ENCODE results near the gene AGPS. TPM values are rescaled to one million over a fixed set of nuclear protein-coding genes. Genes with fewer than 3 reads are reported as not detected.
A peak's percentile ranks its signal among the peaks of the same experiment; 100 is the strongest.

The AGPS gene
- total and polyA plus RNA-seq, 9 of the 15 experiments (the other 6 are each of a cell fraction or from before 2014, with no cell fraction given) = 15.5 to 211 (median 63.1) TPM

DNA sequence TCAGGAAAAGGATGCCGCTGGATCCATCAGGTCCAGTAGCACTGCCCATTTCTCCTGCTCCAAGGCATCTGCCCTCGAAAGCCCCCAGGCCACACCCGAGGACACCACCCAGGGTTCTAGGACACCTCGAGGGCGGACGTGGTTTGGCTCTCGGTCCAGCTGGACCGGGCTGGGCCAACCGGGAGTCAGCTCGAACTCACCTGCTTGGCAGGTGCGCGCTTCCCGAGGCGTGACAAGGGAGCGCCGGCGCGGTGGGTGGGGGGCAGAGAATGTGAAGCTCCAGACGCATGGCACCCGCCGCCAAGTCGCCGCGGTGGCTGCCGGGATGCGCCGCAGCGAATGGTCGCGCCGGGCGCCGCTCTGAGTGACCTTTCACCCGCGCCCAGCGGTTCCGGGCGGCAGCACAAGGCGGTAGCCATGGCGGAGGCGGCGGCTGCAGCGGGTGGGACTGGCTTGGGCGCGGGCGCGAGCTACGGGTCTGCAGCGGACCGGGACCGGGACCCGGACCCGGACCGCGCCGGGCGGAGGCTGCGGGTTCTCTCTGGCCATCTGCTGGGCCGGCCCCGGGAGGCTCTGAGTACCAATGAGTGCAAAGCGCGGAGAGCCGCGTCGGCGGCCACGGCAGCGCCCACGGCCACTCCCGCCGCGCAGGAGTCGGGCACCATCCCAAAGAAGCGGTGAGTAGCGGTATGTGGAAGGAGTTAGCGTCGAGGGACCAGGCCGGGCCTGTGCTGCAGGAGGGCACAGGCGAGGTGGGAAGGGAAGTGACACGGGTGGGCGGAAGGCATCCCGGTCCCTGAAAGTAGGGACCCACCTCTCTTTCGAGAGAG lies at the start of gene AGPS (continued):
- TF ChIP-seq CREB3L1 (IDR thresholded peaks at IDR 0.05; ENCODE audit: borderline replicate concordance, low read depth) = peak; percentile 90
- TF ChIP-seq DPF2 (IDR thresholded peaks at IDR 0.05) = peak; percentile 45; the same call in 1 of the 2 replicates
- TF ChIP-seq NR0B1 (IDR thresholded peaks at IDR 0.05; ENCODE audit: partially characterized antibody) = no peak
- no peak for TF ChIP-seq LEF1 (IDR thresholded peaks at IDR 0.05)
- TF ChIP-seq NEUROD1 (IDR thresholded peaks at IDR 0.05; ENCODE audit: borderline replicate concordance, low read depth, low read length, partially characterized antibody) = peak; percentile 31
- peak; percentile 92; the same call in 1 of the 2 replicates for TF ChIP-seq NR3C1 (CRISPR knock-in tag; IDR thresholded peaks at IDR 0.05)
- no peak for TF ChIP-seq ZNF174 (CRISPR knock-in tag; IDR thresholded peaks at IDR 0.05)
- no peak for TF ChIP-seq HBP1 (CRISPR knock-in tag; IDR thresholded peaks at IDR 0.05)
- no peak for TF ChIP-seq CBX2 (IDR thresholded peaks at IDR 0.05; ENCODE audit: insufficient read depth, low read length, poor library complexity, severe bottlenecking)
- TF ChIP-seq ZNF263 (CRISPR knock-in tag; IDR thresholded peaks at IDR 0.05; ENCODE audit: borderline replicate concordance) = no peak; the same call in 1 of the 2 replicates
- TF ChIP-seq KDM4B (IDR thresholded peaks at IDR 0.05; ENCODE audit: borderline replicate concordance in 2 of 2, low read depth in 1 of 2) = peak in 1 of 2 experiments; percentile 77; a peak in 1 of 4 replicates
- TF ChIP-seq, protein P1, sequence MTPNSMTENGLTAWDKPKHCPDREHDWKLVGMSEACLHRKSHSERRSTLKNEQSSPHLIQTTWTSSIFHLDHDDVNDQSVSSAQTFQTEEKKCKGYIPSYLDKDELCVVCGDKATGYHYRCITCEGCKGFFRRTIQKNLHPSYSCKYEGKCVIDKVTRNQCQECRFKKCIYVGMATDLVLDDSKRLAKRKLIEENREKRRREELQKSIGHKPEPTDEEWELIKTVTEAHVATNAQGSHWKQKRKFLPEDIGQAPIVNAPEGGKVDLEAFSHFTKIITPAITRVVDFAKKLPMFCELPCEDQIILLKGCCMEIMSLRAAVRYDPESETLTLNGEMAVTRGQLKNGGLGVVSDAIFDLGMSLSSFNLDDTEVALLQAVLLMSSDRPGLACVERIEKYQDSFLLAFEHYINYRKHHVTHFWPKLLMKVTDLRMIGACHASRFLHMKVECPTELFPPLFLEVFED (CRISPR knock-in tag; conservative IDR thresholded peaks at IDR 0.05) = no peak
- peak; percentile 99 for TF ChIP-seq L3MBTL2 (IDR thresholded peaks at IDR 0.05)
- peak; percentile 67; the same call in 1 of the 2 replicates for TF ChIP-seq MXI1 (IDR thresholded peaks at IDR 0.05; ENCODE audit: low read depth, low read length)
- no peak for TF ChIP-seq SREBF1 (IDR thresholded peaks at IDR 0.05; ENCODE audit: borderline replicate concordance, low read depth, low read length)
- peak; percentile 97 for TF ChIP-seq NR2C1 (IDR thresholded peaks at IDR 0.05)
- peak; percentile 99 for TF ChIP-seq NR2C1 (tag; IDR thresholded peaks at IDR 0.05)
- peak; percentile 82 for TF ChIP-seq GABPA (tag; conservative IDR thresholded peaks at IDR 0.05; ENCODE audit: low read depth)
- TF ChIP-seq ZNF282 (CRISPR knock-in tag; IDR thresholded peaks at IDR 0.05) = peak; percentile 95; the same call in 1 of the 2 replicates
- TF ChIP-seq MIER1 (IDR thresholded peaks at IDR 0.05; ENCODE audit: low read depth) = 0 out of 2 replicates have a peak, but pooled peaks have one; percentile 6
- TF ChIP-seq GABPB2 (CRISPR knock-in tag; conservative IDR thresholded peaks at IDR 0.05) = no peak
- TF ChIP-seq ZFPM2 (CRISPR knock-in tag; IDR thresholded peaks at IDR 0.05) = 0 out of 2 replicates have a peak, but pooled peaks have one; percentile 67
- TF ChIP-seq HNRNPLL (IDR thresholded peaks at IDR 0.05; ENCODE audit: low read depth, low read length, poor library complexity, severe bottlenecking) = peak; percentile 49
